Eye (tissue), 1 donor: ENCODE results near the gene TNFRSF6B.
"Not testable (repeated sequence)": the region's sequence is repeated elsewhere in the genome, so short reads cannot be mapped to it uniquely, and the experiment has no call there.

ENCODE experiments used
- DNase-seq: peaks from one replicate; pipeline ENCODE4 v3.0.0-alpha.2; 2015

Gene TNFRSF6B, protein sequence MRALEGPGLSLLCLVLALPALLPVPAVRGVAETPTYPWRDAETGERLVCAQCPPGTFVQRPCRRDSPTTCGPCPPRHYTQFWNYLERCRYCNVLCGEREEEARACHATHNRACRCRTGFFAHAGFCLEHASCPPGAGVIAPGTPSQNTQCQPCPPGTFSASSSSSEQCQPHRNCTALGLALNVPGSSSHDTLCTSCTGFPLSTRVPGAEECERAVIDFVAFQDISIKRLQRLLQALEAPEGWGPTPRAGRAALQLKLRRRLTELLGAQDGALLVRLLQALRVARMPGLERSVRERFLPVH

DNA sequence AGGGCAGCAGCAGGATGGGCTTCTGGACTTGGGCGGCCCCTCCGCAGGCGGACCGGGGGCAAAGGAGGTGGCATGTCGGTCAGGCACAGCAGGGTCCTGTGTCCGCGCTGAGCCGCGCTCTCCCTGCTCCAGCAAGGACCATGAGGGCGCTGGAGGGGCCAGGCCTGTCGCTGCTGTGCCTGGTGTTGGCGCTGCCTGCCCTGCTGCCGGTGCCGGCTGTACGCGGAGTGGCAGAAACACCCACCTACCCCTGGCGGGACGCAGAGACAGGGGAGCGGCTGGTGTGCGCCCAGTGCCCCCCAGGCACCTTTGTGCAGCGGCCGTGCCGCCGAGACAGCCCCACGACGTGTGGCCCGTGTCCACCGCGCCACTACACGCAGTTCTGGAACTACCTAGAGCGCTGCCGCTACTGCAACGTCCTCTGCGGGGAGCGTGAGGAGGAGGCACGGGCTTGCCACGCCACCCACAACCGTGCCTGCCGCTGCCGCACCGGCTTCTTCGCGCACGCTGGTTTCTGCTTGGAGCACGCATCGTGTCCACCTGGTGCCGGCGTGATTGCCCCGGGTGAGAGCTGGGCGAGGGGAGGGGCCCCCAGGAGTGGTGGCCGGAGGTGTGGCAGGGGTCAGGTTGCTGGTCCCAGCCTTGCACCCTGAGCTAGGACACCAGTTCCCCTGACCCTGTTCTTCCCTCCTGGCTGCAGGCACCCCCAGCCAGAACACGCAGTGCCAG lies at the start of gene TNFRSF6B:
Gene TNFRSF6B, plus strand, starts transcription at position 25 of the 729 bp plus-strand sequence. Its CDS starts 116 bp downstream, at position 141.
- peak; percentile 44 for DNase-seq

DNA sequence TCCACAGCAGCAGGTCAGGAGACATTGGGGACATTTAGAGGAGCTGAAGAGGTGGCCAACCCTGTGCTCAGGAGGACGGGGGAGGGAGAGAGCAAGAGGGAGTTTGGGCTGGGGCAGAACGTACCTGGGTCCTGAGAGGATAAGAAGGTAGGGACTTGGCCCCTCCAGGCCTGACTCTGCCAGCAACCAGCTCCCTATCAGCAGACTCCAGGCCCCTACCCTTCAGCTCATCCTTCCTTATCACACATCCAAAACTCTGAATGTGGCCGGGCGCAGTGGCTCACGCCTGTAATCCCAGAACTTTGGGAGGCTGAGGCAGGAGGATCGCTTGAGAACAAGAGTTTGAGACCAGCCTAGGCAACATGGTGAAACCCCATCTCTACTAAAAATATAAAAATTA lies 48.3 kb upstream of the TNFRSF6B start:
- no peak for DNase-seq

DNA sequence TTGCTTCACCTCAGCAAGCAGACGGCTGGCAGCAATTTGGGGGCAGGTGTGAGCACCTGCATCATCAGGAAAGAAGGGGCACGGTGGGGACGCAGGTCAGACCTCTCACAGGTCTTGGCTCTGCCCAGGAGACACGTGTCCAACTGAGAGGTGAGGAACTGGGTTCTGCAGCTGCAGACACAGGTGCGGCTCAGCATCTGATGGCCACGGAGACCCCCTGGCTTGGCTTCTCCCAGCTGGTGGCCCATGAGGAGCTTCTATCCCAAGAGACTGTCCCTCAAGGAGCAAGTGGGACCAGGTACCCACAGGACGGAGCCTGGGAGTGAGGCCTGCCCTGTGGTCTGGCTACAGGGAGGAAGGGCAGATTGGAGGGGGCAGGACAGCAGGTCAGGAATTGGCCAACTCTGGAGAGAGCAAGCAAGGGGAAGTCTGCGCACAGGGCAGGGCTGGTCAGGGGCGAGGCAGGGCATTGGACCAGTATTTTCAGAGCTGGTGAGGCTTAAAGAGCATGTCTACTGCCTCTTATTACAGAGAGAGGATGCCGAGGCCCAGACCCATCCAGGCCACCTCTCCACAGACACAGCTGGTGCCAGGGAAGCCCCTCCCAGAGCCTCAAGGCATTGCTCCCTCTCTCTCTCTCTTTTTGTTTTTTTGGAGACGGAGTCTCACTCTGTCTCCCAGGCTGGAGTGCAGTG lies 47.4 kb upstream of the TNFRSF6B start:
- DNase-seq = no peak

DNA sequence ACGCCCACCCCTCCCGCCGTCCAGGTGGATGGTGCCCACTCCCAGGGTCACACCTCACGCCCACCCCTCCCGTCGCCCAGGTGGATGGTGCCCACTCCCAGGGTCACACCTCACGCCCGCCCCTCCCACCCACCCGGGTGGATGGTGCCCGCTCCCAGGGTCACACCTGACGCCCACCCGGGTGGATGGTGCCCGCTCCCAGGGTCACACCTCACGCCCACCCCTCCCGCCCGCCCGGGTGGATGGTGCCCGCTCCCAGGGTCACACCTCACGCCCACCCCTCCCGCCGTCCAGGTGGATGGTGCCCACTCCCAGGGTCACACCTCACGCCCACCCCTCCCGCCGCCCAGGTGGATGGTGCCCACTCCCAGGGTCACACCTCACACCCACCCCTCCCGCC lies 46.0 kb upstream of the TNFRSF6B start:
- not testable (repeated sequence) for DNase-seq

GRCh38 chr20:63651942-63652191 lies 44.6 kb upstream of the TNFRSF6B start:
- DNase-seq = no peak

DNA sequence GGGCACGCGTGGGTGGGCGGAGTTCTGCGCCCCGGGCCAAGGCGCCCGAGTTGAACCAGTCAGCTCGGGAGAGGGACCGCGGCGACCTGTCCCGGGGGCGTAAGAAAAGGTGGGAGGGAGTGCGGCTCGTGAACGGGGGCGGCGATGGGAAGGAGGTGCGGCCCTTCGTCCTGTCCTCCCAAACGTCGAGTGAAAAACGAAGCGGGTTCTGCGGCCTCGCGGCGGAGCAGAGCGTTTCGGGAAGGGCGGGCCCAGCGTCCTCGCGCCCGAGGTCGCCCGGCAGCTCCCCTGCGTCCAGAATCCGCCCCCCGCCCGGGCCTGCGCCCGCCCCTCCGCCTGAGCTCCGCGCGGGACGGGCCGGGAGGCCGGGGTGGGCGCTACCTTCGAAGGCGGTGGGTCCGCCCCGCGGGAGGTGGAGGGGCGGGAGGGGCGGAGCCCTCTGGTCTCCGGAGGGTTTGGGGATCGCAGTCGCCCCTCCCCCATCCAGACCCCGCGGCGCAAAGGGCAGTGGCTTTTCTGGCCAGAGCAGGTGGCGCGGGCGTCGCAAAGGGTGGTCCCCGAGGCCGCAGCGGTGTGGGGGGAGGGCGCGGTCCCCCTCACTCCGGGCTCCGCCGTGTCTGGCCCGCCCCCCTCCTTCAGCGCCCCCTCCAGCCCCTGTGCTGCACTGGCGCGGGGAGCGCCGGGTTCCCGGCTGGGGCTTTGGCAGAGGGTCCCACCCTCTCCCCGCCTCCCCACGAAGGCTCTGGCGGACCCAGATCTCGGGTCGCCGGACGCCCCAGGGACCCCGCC lies 44.1 kb upstream of the TNFRSF6B start:
- peak; percentile 67 for DNase-seq

DNA sequence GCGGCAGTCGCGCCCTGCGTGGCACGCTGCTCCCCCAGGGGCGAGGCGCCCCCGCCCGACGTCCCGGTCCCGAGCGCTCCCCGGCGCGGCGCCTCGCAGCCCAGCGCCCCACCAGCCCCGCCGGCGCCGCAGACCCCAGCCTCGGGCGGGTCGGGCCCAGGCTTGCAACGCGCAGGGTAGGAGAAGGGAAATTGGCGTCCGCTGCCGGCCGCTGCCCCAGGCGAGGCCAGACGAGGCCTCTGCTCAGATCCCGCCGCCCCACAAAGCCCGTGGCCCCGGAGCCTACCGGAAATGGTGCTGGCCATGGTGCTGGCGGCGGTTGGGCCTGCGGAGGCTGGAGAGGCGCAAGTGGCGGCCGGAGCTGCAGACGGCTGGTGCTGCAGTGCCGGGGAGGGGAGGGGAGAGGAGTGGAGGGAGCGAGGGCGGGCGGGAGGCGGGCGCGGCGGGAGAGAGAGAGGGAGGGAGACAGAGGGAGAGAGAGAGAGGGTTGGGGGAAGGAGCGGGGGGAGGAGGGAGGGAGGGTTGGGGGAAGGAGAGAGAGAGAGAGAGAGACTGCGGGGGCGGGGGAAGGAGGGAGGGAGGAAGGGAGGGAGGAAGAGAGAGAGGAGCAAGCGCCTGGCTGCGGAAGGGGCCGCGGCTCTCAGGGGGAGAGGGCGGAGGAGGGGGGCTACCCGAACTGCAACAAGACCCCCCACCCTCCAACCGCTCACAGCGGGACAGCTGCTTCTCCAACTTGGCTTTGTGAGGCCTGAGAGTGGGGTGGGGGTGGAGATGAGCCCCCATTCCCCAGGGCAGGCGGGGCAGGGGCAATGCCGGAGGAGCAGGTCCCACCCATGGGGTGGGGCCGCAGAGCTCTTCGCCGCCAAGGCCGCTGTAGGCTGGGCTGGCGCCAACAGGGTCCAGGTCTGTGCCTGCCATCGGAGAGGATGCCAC lies 43.1 kb upstream of the TNFRSF6B start, which contains the start of gene STMN3:
Gene STMN3, minus strand, starts transcription at position 384 of the 933 bp plus-strand sequence. Its CDS starts 79 bp downstream, at position 305.
- peak; percentile 97 for DNase-seq

DNA sequence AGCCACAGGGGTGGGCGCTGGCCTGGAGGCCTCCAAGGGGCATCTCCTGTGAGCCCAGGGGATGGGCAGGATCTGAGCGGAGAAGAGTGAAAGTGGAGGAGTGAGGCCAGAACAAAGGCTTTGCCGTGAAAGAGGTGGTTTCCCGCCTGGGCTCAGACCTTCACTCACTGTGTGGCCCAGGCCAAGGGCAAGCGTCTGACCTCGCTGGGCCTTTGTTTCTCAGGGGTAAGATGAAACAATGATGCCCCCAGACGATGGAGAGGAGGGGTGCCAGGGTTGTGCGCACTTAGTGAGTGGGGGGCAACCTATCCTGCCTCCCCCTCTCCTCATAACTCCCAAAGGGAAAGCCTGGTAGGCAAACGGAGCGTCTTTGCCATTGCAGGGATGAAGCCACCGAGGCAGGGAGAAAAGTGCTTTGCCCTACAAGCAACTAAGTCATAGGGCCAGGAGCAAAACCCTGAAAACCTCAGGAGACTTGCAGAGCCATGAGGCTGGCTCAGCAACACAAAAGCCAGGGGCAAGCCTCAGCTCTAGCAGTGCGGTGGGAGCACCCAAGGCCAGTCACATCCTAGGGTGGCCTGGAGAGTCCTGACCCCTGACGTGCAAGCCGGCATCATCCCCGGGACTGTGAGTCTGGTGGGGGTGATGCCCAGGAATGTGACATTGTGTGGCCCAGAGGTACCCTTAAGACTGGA lies 42.3 kb upstream of the TNFRSF6B start:
- DNase-seq = peak; percentile 64

DNA sequence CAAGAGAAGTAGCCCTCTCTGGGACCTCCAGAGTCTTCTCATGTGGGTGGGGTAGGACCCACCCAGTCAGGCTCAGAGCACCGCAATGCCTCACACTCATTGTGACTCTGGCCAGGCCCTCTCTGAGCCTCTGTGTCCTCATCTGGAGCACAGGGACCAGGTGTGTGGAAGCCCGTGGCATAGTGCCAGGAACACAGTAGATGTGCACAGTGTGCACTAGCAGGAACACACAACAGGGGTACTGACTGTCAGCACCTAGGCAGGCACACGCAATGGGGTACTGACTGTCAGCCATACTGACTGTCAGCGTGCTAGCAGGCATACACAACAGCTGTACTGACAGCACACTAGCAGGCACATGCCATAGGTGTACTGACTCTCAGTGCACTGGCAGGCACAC lies 41.2 kb upstream of the TNFRSF6B start:
- DNase-seq = no peak

DNA sequence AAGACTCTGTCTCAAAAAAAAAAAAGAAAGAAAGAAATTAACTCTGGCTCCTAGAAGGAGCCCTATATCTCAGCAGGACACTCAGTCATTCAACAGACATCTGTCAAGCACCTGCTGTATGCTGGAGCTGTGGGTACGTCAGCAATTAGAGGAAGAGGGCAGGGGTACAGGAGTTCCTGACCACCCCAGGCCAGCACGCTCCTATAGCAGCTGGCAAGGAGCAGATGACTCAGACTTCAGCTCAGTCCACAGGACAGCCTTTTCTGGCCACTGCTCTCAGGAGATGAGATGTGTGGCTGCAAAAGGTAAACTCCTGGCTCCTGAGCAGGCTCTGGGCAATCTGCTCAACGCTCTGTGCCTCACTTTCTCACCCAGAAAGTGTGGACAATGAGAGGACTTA lies 40.0 kb upstream of the TNFRSF6B start:
- no peak for DNase-seq

- DNase-seq = no peak
Measured at GRCh38 chr20:63657260-63657936, 39.1 kb upstream of the TNFRSF6B start.

GRCh38 chr20:63657937-63658748 lies 38.3 kb upstream of the TNFRSF6B start, which contains the start of gene RTEL1:
TSS of gene RTEL1 (plus strand) at chr20:63658312. CDS start at chr20:63659403, 1,091 bp downstream.
- peak; percentile 98 for DNase-seq

DNA sequence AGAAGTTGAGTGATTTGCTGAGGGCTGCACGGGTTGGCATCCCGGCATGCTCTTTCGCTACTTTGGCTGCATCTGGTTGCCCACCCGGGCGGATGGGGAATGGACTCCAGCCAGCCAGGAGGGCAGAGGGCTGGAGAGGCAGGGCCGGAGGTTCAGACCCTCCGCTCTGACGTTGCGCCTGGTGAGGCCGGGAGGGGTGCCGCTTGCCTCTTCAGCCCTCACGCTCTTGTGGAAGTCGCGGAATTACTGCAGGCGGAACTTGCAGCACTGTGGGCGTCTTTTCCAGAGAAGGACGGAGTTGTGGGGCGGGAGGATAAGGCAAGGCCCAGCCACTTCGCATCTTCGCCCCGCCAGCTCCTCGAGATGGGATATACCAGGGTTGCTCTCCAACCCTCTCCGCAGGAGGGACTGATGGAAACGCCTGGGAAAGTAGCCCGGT lies 37.7 kb upstream of the TNFRSF6B start:
- no peak for DNase-seq

GRCh38 chr20:63659370-63659769 lies 37.1 kb upstream of the TNFRSF6B start:
- DNase-seq = no peak

DNA sequence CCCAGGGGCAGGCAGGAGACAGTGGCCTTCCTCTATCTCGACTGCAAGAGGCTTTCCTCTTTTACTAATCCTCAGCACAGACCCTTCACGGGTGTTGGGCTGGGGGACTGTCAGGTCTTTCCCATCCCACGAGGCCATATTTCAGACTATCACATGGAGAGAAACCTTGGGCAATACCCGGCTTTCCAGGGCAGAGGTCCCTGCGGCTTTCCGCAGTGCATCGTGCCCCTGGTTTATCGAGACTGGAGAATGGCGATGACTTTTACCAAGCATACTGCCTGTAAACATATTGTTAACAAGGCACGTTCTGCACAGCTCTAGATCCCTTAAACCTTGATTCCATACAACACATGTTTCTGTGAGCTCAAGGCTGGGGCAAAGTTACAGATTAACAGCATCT lies 36.3 kb upstream of the TNFRSF6B start:
- DNase-seq = not testable (repeated sequence)

- DNase-seq = no peak
Measured at GRCh38 chr20:63660622-63661021, 35.8 kb upstream of the TNFRSF6B start.

GRCh38 chr20:63661108-63661507 lies 35.3 kb upstream of the TNFRSF6B start:
- no peak for DNase-seq

GRCh38 chr20:63661959-63662812 lies 34.3 kb upstream of the TNFRSF6B start:
- no peak for DNase-seq

- no peak for DNase-seq
Measured at GRCh38 chr20:63662813-63663189, 33.7 kb upstream of the TNFRSF6B start.
